HG02973 (cell line): ENCODE data around the gene RALGAPA1.
A peak's percentile ranks its signal among the peaks of the same experiment; 100 is the strongest.
"Not testable (repeated sequence)": the region's sequence is repeated elsewhere in the genome, so short reads cannot be mapped to it uniquely, and the experiment has no call there.

Source experiments
- ATAC-seq: cut with Tn5 transposase; IDR thresholded peaks from one replicate; pipeline ENCODE4 v1.9.1; 2021; ENCODE audit warnings: moderate library complexity; ENCODE audit not compliant: unreplicated experiment

RALGAPA1 gene

DNA sequence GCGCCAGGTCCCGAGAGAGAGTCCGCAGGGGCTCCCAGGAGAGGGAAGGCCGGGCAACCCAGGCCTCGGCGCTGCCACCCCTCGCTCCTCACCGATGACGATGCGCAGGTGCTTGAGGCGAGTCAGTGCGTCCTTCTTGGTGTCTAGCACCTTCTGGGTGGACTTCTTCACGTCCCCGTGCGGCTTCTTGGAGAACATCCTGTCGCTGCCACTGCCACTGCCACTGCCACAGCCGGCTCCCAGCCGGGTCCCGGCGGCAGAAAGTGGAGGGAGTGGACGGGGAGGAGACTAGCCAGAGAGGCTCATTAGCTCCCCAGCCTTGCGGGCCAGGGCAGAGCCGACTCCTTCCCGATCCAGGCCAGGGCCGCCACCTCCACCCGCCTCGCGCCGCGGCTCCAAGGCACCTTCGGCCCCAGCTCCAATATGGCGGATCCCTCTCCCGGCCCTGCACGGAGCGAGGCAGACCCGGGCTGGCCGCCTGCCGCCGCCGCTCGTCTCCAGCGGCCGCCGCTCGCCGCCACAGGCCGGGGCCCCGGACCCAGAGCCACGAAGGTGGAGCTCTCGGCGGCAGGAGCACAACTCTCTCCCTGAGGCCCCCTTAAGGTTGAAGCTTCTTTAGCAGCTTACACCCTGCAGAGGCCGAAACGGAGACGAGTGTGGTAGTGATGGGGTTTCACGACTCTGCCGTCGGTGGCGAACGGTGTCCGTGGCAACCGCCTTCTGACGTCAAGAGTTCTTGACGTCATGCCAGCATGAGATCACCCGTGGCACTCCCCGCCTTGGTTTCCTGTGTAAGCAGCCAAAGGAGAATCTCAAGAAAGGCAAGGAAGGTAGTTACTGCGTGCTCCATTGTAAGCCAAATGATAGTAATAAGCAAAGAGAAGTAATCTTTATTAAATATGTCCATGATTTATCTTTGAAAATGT lies at the start of gene RALGAPA1:
Gene RALGAPA1 (minus strand): TSS at position 658 of the 926 bp plus-strand sequence. CDS start 460 bp downstream, at position 198.
- ATAC-seq = peak; percentile 98

DNA sequence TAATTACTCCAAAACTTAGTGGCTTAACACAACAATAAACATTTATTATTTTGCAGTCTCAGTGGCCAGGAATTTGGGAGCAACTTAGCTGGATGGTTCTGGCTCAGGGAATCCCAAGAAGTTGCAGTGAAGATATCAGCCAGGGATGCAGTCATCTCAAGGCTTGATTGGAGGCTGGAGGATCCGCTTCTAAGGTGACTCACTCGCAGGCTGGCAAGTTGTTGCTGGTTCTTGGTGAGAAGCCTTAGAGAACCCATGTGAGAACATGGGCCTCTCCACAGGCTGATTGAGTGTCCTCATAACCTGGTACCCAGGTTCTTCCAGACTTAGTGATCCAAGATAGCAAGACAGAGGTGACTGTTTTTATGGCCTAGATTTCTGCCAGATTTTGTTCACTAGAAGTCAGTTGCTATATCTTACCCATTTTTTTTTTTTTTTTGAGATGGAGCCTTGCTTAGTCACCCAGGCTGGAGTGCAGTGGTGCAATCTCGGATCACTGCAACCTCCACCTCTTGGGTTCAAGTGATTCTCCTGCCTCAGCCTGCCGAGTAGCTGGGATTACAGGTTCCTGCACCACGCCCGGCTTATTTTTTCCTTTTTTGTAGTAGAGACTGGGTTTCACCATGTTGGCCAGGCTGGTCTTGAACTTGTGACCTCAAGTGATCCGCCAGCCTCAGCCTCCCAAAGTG lies 49.6 kb upstream of the RALGAPA1 start:
- no peak for ATAC-seq

- peak; percentile 99 for ATAC-seq
Measured at GRCh38 chr14:35855876-35856481, 46.9 kb upstream of the RALGAPA1 start.

DNA sequence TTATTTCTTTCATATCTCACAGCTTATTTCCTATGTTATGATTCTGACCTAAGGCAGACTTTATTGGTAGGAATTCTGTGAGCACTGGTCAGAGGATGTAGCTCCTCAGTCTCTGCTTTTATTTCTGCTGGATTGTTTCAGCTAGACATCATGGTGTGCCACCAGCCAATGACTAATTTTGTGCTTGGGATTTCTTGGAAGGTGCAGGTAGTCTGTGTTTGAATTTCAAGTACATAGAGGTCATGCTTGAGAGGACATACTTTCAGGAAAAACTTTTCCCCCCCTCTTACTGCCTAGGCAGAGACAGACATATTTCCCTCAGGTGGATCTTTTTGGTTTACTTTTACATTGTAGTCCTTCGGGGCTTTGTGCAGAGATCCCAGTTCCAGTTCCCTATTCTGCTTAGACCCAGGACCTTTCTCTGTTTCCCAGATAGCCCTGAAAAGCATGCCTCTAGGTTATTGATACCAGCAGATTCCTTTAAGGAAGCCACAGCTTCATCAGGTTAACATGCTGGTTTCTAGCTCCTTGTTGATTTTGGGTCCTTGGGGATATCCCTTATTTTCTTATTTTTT lies 45.7 kb upstream of the RALGAPA1 start:
- no peak for ATAC-seq

DNA sequence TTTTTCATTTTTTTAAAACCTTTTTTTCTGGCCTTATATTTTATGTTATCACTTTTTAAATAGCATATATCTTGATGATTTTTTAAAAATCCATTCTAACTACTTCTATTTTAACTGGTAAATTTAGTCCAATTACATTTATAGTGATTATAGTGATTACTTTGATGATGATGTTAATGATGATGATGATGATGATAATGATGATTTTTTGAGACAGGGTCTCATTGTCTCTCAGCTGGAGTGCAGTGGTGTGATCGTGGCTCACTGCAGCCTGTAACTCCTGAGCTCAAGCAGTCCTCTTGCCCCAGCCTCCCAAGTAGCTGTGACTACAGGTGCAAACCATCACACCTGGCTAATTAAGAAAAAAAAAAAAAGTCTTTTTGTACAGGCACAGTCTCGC lies 44.1 kb upstream of the RALGAPA1 start:
- no peak for ATAC-seq

DNA sequence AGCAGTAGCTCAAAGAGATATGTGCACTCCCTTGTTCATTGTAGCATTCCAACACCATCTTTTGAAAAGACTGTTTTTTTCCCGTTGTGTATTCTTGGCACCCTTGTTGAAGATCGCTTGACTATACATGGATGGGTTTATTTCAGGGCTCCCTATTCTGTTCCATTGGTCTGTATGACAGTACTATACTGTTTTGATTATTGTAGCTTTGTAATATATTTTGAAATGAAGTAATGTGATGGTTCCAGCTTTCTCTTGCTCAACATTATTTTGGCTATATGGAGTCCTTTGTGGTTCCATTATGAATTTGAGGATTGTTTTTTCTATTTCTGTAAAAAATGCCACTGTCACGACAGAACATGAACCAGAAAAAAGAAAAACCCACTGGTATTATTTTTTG lies 42.7 kb upstream of the RALGAPA1 start:
- ATAC-seq = no peak

GRCh38 chr14:35849122-35849521 lies 40.0 kb upstream of the RALGAPA1 start:
- ATAC-seq = no peak

GRCh38 chr14:35847636-35848035 lies 38.5 kb upstream of the RALGAPA1 start:
- no peak for ATAC-seq

GRCh38 chr14:35844494-35844893 lies 35.4 kb upstream of the RALGAPA1 start:
- ATAC-seq = no peak

- ATAC-seq = not testable (repeated sequence)
Measured at GRCh38 chr14:35842245-35842644, 33.1 kb upstream of the RALGAPA1 start.

DNA sequence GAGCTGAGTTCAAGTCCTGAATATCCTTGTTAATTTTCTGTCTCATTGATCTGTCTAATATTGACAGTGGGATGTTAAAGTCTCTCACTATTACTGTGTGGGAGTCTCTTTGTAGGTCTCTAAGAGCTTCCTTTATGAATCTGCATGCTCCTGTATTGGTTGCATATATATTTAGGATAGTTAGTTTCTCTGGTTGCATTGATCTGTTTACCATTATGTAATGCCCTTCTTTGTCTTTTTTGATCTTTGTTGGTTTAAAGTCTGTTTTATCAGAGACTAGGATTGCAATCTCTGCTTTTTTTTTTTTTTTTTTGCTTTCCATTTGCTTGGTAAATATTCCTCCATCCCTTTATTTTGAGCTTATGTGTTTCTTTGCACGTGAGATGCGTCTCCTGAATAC lies 32.6 kb upstream of the RALGAPA1 start:
- ATAC-seq = not testable (repeated sequence)

DNA sequence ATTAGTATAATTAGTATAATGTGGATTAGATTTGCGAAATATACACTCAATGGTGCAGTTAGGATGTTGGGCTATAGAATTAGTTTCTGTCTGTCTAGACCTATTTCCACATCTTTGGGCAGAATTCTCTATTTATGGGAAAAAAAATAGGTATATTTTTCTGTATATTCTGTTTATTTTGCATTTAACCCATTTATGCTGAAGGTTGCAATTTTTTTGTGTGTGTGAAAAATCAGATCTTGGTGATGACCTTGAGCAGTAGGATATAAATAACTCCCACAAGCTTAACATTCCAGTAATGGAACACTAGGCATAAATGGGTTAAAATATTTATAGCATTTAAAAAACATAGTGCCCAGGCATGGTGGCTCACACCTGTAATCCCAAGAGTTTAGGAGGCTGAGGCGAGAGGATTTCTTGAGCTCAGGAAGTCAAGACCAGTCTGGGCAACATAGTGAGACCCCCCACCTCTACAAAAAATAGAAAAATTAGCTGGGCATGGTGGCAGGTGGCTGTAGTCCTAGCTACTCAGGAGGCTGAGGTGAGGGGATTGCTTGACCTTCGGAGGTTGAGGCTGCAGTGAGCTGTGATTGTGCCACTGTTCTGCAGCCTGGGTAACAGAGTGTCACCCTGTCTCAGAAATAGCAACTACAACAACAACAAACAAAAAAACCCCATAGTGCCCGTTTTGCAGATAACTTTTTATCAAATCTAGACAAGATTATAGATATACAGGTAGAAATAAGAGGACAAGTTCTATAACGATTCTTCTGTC lies 26.3 kb upstream of the RALGAPA1 start:
- ATAC-seq = no peak

DNA sequence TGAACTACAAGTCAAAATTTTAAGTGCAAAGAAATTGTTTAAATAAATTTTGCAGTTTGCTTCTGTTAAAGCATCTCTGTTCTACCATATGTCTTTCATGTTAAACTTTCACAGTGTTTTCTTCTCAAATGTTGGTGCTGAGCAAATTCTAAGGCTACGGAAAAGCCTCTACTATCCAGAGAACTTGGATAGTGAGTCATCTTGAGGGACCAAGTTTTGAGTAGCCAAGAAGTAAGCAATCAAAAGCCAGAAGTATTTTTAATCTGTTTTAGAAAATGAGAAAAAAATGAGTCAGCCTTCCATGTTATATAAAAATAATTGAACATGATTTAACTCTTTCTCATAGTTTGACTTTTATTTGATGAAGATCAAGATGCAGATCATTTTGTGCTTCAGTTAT lies 20.4 kb upstream of the RALGAPA1 start:
- no peak for ATAC-seq

DNA sequence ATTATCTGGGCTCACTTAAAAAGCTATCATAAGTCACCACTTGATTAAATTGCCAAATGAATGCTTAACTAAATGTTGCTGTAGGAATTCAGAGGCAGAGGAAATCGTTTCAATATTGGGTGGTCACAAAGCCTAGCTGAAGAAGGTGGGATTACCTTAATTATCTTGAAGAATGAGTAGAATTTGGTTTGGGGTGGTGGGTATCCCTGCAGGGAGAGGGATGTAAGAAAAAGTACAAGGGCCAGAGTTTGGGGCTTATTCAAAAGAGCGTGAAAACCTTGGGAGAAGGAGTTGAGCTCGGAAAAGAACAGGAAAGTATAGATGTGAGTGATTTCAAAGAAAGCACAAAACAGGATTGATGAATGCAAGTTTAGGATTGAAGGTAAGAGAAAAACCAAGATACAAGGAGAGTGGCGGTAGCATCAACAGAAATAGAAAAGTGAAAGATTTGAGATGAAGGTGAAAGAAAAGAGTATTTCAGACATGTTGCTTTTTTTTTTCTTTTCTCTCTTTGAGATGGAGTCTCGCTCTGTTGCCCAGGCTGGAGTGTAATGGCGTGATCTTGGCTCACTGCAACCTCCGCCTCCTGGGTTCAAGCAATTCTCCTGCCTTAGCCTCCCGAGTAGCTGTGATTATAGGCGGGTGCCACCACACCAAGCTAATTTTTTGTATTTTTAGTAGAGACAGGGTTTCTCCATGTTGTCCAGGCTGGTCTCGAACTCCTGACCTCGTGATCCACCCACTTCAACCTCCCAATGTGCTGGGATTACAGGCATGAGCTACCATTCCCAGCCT lies 18.8 kb upstream of the RALGAPA1 start:
- no peak for ATAC-seq

- no peak for ATAC-seq
Measured at GRCh38 chr14:35826952-35827416, 17.9 kb upstream of the RALGAPA1 start.

DNA sequence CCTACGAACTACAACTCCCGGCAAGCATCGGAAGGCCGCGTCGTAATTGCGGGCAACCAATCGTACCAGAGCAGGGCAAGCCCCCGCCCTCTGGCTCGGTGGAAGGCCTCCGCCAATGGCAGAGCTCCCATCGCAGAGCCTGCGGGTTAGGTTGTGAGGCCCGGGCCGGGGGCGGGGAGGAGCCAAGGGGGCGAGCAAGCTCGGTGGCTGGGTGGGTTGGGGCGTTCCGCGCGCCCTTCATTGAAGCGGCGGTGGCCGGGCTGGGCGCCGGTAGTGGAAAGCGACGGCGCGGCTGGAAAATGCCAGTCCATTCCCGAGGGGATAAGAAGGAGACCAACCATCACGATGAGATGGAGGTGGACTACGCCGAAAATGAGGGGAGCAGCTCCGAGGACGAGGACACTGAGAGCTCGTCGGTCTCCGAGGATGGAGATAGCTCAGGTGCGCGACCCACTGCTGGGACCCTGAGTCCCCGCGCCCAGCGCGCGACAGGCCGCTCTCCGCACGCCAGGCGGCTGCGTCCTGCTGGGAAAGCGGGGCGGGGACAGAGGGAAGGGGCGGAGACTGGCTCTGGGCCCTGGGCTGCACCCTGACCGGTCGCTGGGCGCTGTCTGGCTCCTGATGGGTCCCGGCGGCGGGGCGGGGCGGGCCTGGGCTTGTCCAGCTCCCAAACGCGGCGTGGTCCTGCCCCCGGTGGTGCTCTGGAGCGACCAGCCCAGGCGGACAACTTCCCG lies 17.3 kb upstream of the RALGAPA1 start, which contains the start of gene BRMS1L:
Gene BRMS1L (plus strand): TSS at position 121 of the 734 bp plus-strand sequence. CDS start 179 bp downstream, at position 300.
- ATAC-seq = peak; percentile 98

DNA sequence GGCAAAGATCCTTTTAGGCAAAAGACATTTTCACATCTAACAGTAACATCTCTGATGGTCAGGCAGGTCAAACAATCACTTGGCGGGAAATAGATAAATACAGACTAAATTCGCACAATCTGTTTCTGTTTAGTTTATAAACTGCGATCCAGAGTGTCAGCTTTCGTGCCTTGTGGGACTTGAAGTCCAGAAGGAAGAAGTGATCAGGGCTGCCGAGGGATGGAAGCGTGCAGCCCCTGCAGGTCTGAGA lies 16.8 kb upstream of the RALGAPA1 start:
- no peak for ATAC-seq

GRCh38 chr14:35824446-35825165 lies 15.5 kb upstream of the RALGAPA1 start:
- not testable (repeated sequence) for ATAC-seq
